ENCODE measurements around the gene KIF2C.
A peak's percentile ranks its signal among the peaks of the same experiment; 100 is the strongest.
"Not testable (repeated sequence)": the region's sequence is repeated elsewhere in the genome, so short reads cannot be mapped to it uniquely, and the experiment has no call there.

KIF2C gene

GRCh38 chr1:44720281-44720680, 19.4 kb upstream of the KIF2C start:
- no peak for DNase-seq

- peak; percentile 89 for DNase-seq
These were observed 17.9 kb upstream of the KIF2C start for GRCh38 chr1:44721485-44722361.

GRCh38 chr1:44723064-44723463, 16.6 kb upstream of the KIF2C start:
- DNase-seq: no peak

- peak; percentile 82 for DNase-seq
These were observed 15.9 kb upstream of the KIF2C start for GRCh38 chr1:44723496-44724295.

GRCh38 chr1:44724296-44724954, 15.2 kb upstream of the KIF2C start:
- no peak for DNase-seq

GRCh38 chr1:44724955-44725698, 14.5 kb upstream of the KIF2C start:
- DNase-seq: no peak

- peak; percentile 86 for DNase-seq
These were observed 8.7 kb upstream of the KIF2C start, which contains the start of gene RNU5D-1 for GRCh38 chr1:44730741-44731512. Gene RNU5D-1 (minus strand): TSS chr1:44731170.

GRCh38 chr1:44733365-44733764, 6.3 kb upstream of the KIF2C start:
- no peak for DNase-seq

GRCh38 chr1:44733784-44734183, 5.9 kb upstream of the KIF2C start:
- DNase-seq: no peak

GRCh38 chr1:44735992-44736391, 3.6 kb upstream of the KIF2C start:
- DNase-seq: no peak

GRCh38 chr1:44738953-44739306, 707 bp upstream of the KIF2C start:
- not testable (repeated sequence) for DNase-seq

GRCh38 chr1:44740179-44740617, 561 bp downstream of the KIF2C start:
- no peak for DNase-seq

- no peak for DNase-seq
These were observed 3.6 kb downstream of the KIF2C start for GRCh38 chr1:44743211-44743610.

- no peak for DNase-seq
These were observed 8.2 kb downstream of the KIF2C start for GRCh38 chr1:44747878-44748277.

GRCh38 chr1:44757420-44757819, 17.8 kb downstream of the KIF2C start:
- no peak for DNase-seq

- no peak for DNase-seq
These were observed 19.4 kb downstream of the KIF2C start for GRCh38 chr1:44759077-44759476.

GRCh38 chr1:44760876-44761275, 21.2 kb downstream of the KIF2C start:
- no peak for DNase-seq

- DNase-seq: not testable (repeated sequence)
These were observed 26.8 kb downstream of the KIF2C start for GRCh38 chr1:44766421-44766820.

GRCh38 chr1:44775078-44775929, 35.7 kb downstream of the KIF2C start, which contains the start of gene RPS8:
Gene RPS8 (plus strand): TSS chr1:44775540. CDS start chr1:44775597, 57 bp downstream.
- DNase-seq: peak; percentile 90

- DNase-seq: no peak
These were observed 36.5 kb downstream of the KIF2C start for GRCh38 chr1:44775930-44776729.

Data from GDM1 (cell line).